CD4-positive, alpha-beta T cell treated with Interleukin-21 for 1 hour (primary cell): ENCODE measurements around the gene RIBC2.

ENCODE experiments used
- DNase-seq: peaks from one replicate; pipeline ENCODE4 v3.0.0-alpha.2; 2020

Gene RIBC2

GRCh38 chr22:45476814-45477213, 63.3 kb downstream of the RIBC2 start:
- DNase-seq: no peak

- no peak for DNase-seq
Measured at GRCh38 chr22:45477366-45478107, 64.0 kb downstream of the RIBC2 start.

- no peak for DNase-seq
Measured at GRCh38 chr22:45478108-45478771, 64.7 kb downstream of the RIBC2 start.

GRCh38 chr22:45480717-45481116, 67.2 kb downstream of the RIBC2 start:
- no peak for DNase-seq

GRCh38 chr22:45481661-45482060, 68.2 kb downstream of the RIBC2 start:
- DNase-seq: no peak
